ENCODE results near the gene PLK2.

The PLK2 gene

GRCh38 chr5:58450018-58450417, 9.9 kb downstream of the PLK2 start:
- DNase-seq (ENCODE audit: low spot score) = no peak

- DNase-seq (ENCODE audit: low spot score) = no peak
Measured at GRCh38 chr5:58447226-58447625, 12.7 kb downstream of the PLK2 start.

GRCh38 chr5:58446024-58446423, 13.9 kb downstream of the PLK2 start:
- no peak for DNase-seq (ENCODE audit: low spot score)

- DNase-seq (ENCODE audit: low spot score) = no peak
Measured at GRCh38 chr5:58444805-58445204, 15.1 kb downstream of the PLK2 start.

GRCh38 chr5:58440901-58441460, 18.9 kb downstream of the PLK2 start:
- DNase-seq (ENCODE audit: low spot score) = no peak

- DNase-seq (ENCODE audit: low spot score) = no peak
Measured at GRCh38 chr5:58439094-58439644, 20.7 kb downstream of the PLK2 start.

GRCh38 chr5:58437661-58438060, 22.2 kb downstream of the PLK2 start:
- DNase-seq (ENCODE audit: low spot score) = no peak

GRCh38 chr5:58431832-58432231, 28.1 kb downstream of the PLK2 start:
- no peak for DNase-seq (ENCODE audit: low spot score)

- no peak for DNase-seq (ENCODE audit: low spot score)
Measured at GRCh38 chr5:58412932-58413331, 47.0 kb downstream of the PLK2 start.

GRCh38 chr5:58412081-58412480, 47.8 kb downstream of the PLK2 start:
- no peak for DNase-seq (ENCODE audit: low spot score)

GRCh38 chr5:58411372-58411771, 48.5 kb downstream of the PLK2 start:
- DNase-seq (ENCODE audit: low spot score) = no peak

GRCh38 chr5:58410441-58410840, 49.4 kb downstream of the PLK2 start:
- DNase-seq (ENCODE audit: low spot score) = peak; percentile 46

GRCh38 chr5:58407042-58407719, 52.7 kb downstream of the PLK2 start:
- peak; percentile 50 for DNase-seq (ENCODE audit: low spot score)

- DNase-seq (ENCODE audit: low spot score) = no peak
Measured at GRCh38 chr5:58406394-58406793, 53.5 kb downstream of the PLK2 start.

GRCh38 chr5:58405175-58405574, 54.7 kb downstream of the PLK2 start:
- no peak for DNase-seq (ENCODE audit: low spot score)

GRCh38 chr5:58404734-58405133, 55.2 kb downstream of the PLK2 start:
- no peak for DNase-seq (ENCODE audit: low spot score)
